ENCODE results near the gene ADAMTS18.

- TF ChIP-seq ELF1 (IDR thresholded peaks at IDR 0.05) (no peak), JUND (IDR thresholded peaks at IDR 0.05) (no peak), EP300 (IDR thresholded peaks at IDR 0.05; ENCODE audit: borderline replicate concordance in 1 of 2, low read depth in 1 of 2, low read length in 1 of 2) (no peak), TAF1 (IDR thresholded peaks at IDR 0.05; ENCODE audit: borderline replicate concordance, low read depth, low read length) (no peak), RCOR1 (IDR thresholded peaks at IDR 0.05; ENCODE audit: low read length) (no peak), MXI1 (IDR thresholded peaks at IDR 0.05; ENCODE audit: low read depth, low read length) (no peak), YY1 (IDR thresholded peaks at IDR 0.05; ENCODE audit: low read depth) (no peak), CHD2 (IDR thresholded peaks at IDR 0.05; ENCODE audit: low read length, partially characterized antibody) (no peak), MAX (IDR thresholded peaks at IDR 0.05; ENCODE audit: low read depth) (no peak)
- TF ChIP-seq, protein P1, sequence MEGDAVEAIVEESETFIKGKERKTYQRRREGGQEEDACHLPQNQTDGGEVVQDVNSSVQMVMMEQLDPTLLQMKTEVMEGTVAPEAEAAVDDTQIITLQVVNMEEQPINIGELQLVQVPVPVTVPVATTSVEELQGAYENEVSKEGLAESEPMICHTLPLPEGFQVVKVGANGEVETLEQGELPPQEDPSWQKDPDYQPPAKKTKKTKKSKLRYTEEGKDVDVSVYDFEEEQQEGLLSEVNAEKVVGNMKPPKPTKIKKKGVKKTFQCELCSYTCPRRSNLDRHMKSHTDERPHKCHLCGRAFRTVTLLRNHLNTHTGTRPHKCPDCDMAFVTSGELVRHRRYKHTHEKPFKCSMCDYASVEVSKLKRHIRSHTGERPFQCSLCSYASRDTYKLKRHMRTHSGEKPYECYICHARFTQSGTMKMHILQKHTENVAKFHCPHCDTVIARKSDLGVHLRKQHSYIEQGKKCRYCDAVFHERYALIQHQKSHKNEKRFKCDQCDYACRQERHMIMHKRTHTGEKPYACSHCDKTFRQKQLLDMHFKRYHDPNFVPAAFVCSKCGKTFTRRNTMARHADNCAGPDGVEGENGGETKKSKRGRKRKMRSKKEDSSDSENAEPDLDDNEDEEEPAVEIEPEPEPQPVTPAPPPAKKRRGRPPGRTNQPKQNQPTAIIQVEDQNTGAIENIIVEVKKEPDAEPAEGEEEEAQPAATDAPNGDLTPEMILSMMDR (IDR thresholded peaks at IDR 0.05): no peak
- TF ChIP-seq, protein P2, sequence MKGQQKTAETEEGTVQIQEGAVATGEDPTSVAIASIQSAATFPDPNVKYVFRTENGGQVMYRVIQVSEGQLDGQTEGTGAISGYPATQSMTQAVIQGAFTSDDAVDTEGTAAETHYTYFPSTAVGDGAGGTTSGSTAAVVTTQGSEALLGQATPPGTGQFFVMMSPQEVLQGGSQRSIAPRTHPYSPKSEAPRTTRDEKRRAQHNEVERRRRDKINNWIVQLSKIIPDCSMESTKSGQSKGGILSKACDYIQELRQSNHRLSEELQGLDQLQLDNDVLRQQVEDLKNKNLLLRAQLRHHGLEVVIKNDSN (IDR thresholded peaks at IDR 0.05; ENCODE audit: borderline replicate concordance, low read depth): no peak
- TF ChIP-seq, protein P3, sequence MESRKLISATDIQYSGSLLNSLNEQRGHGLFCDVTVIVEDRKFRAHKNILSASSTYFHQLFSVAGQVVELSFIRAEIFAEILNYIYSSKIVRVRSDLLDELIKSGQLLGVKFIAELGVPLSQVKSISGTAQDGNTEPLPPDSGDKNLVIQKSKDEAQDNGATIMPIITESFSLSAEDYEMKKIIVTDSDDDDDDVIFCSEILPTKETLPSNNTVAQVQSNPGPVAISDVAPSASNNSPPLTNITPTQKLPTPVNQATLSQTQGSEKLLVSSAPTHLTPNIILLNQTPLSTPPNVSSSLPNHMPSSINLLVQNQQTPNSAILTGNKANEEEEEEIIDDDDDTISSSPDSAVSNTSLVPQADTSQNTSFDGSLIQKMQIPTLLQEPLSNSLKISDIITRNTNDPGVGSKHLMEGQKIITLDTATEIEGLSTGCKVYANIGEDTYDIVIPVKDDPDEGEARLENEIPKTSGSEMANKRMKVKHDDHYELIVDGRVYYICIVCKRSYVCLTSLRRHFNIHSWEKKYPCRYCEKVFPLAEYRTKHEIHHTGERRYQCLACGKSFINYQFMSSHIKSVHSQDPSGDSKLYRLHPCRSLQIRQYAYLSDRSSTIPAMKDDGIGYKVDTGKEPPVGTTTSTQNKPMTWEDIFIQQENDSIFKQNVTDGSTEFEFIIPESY (IDR thresholded peaks at IDR 0.05; ENCODE audit: borderline replicate concordance, low read depth): no peak
- TF ChIP-seq, protein P4, sequence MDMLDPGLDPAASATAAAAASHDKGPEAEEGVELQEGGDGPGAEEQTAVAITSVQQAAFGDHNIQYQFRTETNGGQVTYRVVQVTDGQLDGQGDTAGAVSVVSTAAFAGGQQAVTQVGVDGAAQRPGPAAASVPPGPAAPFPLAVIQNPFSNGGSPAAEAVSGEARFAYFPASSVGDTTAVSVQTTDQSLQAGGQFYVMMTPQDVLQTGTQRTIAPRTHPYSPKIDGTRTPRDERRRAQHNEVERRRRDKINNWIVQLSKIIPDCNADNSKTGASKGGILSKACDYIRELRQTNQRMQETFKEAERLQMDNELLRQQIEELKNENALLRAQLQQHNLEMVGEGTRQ (IDR thresholded peaks at IDR 0.05; ENCODE audit: borderline replicate concordance, low read depth, low read length): no peak
Measured at GRCh38 chr16:77450790-77451487, 16.1 kb upstream of the ADAMTS18 start.
